Embryonic facial prominence (tissue), 1 donor: ENCODE measurements around the gene AJM1.
"Not testable (repeated sequence)": the region's sequence is repeated elsewhere in the genome, so short reads cannot be mapped to it uniquely, and the experiment has no call there.

ENCODE experiments used
- DNase-seq: peaks from one replicate; pipeline ENCODE4 v3.0.0-alpha.2; 2016; ENCODE audit errors: extremely low spot score

The AJM1 gene

DNA sequence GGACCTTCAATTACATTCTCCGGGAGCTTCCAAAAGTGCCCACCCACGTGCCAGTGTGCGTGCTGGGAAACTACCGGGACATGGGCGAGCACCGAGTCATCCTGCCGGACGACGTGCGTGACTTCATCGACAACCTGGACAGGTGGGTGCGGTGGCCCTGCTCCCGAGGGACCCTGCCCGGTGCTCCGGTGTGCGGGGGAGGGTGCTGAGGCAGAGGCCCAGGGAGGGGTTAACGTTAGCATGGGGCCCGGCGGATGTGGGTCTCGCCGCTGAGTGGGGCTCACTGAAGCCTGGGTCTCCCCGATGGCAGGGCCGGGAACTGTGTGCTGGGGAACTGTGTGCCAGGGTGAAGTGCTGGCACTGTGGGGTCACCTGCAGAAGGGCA lies 10.6 kb upstream of the AJM1 start:
- no peak for DNase-seq

DNA sequence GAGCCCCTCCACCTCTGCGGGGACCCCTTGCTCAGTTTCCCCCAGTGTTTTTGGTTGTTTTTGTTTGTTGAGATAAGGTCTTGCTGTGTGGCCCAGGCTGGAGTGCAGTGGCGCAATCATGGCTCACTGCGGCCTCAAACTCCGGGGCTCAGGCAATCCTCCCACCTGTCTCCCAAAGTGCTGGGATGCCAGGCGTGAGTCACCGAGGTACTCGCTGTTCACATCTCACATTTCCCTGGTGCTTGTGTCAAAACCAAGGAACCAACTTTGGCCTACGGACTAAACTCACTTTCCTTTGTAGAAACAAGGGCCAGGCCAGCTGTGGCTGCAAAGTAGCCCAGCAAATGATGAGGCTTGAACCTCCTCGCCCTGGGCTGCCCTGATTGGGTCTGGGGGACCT lies 9.7 kb upstream of the AJM1 start:
- DNase-seq = no peak

DNA sequence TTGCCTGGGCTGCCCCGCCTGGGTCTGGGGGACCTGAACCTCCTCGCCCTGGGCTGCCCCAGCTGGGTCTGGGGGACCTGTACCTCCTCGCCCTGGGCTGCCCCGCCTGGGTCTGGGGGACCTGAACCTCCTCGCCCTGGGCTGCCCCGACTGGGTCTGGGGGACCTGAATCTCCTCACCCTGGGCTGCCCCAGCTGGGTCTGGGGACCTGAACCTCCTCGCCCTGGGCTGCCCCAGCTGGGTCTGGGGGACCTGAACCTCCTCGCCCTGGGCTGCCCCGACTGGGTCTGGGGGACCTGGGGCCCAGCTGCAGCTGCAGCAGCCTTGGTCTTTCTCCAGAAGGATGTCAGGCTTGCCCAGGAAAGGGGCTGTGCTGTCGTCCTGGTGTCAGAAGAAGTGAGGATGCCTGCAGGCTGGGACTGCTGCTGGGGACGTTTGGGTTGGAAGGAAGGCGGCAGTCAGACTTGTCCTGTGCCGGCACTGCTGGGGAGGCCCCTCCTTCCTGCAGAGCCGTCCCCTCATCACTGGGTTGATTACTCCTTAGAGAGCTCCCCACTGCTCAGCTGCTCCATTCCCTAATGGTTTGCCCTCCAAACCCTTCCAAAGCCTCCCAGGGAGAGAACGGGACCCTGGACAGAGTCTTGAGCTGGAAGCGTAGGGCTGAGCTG lies 8.8 kb upstream of the AJM1 start:
- DNase-seq = not testable (repeated sequence)

DNA sequence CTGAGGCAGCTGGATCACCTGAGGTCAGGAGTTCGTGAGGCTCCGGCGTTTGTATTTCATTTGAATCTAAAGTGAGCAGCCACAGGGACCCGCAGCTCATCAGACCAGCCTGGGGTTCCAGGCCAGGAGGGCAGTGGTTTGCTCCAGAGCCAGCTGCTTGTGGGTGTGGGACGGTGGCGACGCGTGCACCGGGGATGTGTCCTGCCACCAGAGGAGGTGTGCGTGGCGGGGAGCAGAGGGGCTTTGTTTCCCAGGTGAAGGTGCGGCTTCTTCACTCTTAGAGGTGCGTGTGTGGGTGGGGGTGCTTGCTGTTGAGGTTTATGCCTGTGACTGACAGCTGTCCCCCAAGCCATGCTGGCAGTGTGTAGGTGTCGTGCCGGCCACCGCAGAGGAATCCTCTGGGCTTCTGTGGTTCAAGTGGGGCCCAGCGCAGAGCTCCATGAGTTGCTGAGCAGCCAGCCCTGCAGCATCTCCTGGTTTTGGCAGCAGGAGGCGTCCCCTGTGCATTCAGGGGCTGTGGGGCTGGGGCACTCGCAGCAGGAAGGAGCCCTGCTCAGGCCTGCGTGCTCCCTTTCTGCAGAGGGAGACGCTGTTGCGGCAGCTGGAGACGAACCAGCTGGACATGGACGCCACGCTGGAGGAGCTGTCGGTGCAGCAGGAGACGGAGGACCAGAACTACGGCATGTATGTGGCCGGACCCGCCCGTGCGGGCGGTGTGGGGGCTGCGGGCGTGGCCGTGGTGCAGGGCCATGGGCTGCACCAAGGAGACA lies 6.9 kb upstream of the AJM1 start:
- DNase-seq = no peak

DNA sequence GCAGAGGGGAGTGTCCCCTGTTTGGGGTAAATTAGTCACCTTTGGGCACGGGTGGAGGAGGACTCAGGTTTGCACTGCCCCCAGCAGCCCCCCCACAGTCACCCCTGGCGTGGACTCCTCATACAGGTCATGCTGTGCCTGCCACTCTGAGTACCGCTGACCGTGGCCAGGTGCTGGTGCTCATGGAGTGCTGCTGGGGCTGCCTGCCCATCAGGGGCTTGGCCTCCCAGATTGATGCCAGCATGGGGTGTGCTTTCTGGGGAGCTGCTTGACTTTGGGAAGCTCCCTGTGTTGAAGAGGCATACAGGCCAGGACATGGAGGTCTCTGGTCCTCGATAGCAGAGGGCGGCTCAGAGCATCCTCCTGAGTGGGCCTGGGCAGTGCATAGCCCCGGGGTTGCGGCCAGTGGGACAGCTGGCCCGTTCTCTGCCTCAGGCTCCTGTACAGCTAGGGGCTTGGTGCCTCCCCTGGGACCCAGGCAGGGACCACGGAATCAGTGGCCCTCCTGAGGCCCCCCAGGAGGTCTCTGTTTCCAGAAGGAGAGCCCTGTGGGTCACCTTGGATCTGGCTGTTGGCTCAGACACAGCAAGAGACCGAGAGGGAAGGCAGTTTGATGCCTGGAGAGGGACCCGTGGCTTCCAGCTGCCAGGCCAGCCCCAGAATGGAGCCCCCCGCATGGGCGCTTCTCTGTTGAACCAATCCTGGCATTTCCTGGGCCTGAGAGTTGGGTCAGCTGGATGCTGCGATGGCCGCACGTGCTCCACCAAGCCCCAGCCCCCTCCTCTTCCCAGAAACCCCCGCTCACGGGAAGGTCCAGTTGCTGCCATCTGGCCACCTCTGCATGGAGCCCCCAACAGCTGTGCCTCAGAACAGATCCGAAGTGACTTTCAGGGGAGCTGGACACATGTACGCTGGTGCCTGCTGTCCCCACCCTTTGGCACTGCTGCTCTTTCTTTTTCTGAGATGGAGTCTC lies 6.1 kb upstream of the AJM1 start:
- DNase-seq = no peak

DNA sequence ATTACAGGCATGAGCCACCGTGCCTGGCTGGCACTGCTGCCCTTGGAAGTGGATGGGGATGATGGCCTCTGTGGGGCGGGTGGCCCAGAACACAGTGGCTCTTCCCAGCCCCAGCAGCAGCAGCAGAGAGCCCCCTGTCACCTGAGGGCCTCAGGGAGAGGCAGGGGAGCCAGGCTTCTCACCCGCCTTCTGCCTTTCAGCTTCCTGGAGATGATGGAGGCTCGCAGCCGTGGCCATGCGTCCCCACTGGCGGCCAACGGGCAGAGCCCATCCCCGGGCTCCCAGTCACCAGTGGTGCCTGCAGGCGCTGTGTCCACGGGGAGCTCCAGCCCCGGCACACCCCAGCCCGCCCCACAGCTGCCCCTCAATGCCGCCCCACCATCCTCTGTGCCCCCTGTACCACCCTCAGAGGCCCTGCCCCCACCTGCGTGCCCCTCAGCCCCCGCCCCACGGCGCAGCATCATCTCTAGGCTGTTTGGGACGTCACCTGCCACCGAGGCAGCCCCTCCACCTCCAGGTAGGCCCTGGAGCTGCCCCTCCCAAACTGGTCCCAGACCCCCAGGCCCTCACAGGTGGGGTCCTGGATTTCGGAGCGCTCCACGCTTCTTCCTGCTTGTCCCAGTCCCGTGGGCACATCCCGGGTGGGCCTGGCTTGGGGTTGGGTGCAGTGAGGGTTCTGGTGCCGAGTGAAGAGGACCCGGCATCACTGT lies 5.0 kb upstream of the AJM1 start:
- DNase-seq = no peak

DNA sequence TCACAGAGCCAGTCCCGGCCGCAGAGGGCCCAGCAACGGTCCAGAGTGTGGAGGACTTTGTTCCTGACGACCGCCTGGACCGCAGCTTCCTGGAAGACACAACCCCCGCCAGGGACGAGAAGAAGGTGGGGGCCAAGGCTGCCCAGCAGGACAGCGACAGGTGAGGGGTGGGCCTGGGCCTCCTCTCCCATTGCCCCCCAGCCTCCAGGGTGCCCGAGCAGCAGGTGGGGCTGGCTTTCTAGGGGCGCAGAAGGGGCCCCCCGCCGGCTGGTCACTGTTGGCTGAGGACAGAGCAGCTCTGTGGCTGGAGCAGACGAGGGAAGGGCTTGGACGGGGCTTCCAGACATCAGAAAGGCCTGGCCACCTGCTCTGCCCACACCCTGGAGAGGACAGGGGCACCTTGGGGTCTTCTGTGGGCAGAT lies 4.4 kb upstream of the AJM1 start:
- DNase-seq = not testable (repeated sequence)

DNA sequence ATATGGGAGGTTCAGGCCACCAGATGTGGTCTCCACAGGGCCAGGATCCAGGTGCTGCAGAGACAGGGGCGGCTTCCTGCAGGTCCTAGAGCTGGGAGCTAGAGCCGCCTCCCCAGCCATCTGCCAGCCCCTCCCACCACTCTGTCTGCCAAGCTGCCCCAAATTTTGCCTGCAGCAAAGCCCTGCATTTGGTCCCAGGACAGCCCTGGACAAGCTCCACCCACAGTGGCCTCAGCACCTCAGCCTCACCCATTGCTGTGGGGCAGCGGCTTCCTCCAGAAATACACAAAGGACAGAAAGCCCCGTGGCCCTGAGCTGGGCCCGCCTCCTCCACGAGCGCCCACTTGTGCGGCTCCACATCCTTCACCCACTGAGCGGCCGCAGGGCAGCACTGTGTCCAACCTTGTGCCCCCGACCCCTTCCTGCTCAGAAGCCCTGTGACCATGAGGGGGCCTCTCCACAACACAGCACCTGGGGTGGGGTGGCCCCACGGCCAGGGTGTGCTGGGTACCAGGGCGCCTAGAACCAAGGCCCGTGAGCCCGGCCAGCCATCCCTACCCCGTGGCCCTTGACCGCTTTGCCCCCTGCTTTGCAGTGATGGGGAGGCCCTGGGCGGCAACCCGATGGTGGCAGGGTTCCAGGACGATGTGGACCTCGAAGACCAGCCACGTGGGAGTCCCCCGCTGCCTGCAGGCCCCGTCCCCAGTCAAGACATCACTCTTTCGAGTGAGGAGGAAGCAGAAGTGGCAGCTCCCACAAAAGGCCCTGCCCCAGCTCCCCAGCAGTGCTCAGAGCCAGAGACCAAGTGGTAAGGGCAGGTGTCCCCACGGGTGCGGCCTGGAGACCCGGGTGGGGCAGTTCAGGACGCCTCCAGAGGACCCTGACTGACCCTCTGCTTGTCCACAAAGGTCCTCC lies 3.7 kb upstream of the AJM1 start:
- DNase-seq = no peak

DNA sequence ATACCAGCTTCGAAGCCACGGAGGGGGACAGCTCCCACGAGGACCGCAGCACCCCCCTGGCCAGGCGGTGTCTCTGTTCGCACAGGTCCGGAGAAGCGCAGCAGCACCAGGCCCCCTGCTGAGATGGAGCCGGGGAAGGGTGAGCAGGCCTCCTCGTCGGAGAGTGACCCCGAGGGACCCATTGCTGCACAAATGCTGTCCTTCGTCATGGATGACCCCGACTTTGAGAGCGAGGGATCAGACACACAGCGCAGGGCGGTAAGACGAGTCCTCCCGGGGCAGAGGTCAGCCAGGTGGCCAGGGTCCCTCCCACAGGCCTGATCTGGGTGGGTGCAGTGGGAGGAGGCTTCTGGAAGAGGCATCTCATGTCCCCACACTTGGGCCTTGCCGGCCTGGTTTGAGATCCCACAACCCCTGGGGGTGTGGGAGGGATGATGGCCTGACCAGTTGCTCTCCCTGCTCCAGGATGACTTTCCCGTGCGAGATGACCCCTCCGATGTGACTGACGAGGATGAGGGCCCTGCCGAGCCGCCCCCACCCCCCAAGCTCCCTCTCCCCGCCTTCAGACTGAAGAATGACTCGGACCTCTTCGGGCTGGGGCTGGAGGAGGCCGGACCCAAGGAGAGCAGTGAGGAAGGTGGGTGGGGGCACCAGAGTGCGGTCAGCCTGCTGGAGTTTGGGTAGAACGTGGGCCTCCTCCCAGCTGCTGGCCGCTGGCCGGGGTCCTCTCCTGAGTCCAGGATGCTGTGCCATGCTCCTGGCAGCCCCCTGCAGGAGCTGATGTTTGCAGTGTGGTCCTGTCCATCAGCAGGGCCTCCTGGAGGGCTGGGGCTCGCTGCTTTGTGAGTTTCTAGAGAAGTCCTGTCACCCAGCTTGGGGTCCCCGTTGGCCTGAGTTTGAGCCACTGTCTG lies 2.8 kb upstream of the AJM1 start:
- no peak for DNase-seq

DNA sequence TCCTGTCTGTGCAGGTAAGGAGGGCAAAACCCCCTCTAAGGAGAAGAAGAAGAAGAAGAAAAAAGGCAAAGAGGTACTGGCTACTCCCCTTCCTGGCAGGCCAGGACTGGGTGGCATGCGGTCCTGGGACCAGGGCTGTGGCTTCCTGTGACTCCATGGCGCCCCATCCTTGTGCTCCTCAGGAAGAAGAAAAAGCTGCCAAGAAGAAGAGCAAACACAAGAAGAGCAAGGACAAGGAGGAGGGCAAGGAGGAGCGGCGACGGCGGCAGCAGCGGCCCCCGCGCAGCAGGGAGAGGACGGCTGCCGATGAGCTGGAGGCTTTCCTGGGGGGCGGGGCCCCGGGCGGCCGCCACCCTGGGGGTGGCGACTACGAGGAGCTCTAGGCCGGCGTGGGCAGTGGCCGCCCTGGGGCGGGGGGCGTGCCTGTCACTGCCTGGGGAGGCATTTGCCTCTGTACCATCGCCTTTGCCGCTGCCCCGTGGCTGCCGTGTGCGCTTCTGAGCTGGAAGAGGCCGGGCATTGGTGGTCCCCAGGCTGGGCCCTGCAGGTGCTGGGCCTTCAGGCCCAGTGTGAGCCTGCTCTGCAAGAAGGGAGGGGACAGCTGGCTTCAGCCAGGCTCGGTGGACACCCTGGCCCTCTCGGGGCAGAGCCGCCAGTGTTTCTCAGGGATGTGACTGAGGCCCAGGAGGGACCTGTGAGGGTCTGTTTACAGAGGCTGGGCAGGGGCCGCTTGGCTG lies 2.0 kb upstream of the AJM1 start:
- DNase-seq = no peak

DNA sequence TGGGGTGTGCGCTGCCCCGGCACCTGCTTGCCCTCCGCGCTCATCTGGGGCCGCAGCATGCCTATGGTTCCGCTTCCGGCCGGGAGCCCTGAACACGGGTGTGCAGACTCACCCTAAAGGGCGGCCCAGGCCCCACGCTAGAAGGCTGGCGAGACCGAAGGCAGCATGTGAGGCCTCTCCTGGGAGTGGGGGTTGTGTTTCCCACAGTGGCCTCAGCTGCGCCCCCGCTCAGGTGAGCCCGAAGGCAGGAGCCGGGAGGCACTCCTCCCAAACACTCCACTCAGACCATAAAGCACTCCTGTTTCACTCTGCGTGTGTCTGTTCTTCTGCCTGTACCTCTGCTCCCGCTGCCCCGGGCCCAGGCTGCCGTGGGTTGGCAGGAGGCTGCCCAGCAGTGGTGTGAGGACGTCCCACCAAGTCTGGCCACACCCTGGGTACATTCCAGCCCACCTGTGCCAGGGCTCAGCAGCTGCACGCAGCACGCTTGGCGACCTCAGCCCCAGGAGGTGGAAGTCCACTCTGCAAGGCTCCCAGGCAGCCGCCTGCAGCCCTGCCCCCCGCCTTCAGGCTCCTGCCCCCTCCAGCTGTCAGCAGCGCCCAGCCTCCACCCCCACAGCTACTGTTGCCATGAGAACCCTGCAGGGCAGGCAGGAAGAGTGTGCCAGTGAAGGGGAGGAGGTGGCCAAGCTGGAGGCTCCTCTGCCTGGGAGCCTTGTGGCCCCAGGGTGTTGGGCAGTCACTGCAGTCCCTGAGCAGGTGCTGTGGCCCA lies 1.2 kb upstream of the AJM1 start:
- DNase-seq = no peak

DNA sequence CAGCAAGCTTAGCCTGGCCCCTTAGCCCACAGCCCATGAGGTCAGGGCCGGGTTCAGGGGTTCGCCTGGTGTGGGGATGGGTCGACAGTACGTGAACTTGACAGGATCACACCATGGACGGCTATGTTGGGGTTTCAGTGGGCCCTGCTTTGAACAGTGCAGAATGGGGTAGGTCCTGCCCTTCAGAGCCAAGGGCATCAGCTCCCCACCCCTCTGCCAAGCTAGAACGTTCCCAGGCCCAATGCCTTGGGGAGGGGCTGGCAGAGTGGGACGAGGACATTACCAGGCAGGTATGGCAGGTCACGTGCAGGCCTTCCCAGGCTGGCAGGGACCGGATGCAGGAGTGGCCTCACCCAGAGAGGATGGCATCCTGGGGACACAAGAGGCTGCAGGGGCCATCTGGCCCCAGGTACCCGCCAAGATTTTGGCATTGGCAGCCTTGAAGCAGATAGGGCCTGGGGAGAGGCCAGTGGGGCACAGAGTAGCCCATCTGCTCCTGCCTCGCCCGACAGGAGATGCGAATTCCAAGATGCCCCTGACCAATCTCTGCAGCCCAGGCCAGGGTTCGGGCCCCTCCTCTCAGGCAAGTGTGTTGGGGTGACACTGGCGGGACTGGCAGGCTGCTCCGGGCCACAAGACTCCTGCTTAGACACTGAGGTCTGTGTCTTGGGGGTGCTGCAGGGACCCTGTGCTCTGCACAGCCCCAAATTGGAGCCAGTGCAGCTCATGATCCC lies 465 bp upstream of the AJM1 start:
- DNase-seq = not testable (repeated sequence)

DNA sequence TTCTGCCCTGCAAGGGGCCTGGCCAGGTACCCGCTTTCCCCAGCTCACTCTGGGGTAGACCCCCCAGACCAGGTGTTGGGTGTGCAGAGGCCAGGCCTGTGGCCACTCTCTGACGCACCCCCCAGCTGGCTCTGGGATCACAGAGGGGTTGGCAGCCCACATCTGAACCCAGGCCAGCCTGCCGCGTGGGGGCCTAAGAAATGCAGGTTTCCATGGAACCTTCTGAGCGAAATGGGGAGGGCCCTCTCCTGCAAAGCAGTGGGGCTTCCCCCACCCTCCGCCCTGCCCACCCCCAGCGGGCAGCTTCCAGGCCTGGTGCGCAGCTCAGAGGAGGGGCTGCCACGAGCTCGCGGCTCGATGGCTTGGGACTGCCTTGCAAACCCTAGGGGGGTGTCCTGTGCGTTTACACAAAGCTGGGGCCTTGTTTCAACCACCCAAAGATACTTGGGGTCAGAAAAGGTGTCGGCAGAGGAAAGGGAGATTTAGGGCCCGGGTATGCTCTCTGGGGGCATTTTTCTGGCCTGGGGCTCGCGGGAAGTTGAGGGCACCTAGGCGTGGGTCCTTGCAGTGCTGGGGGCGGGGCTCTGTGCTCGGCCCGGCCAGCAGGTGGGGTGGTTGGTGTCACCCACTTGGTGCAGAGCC lies 1.0 kb downstream of the AJM1 start:
- DNase-seq = not testable (repeated sequence)

DNA sequence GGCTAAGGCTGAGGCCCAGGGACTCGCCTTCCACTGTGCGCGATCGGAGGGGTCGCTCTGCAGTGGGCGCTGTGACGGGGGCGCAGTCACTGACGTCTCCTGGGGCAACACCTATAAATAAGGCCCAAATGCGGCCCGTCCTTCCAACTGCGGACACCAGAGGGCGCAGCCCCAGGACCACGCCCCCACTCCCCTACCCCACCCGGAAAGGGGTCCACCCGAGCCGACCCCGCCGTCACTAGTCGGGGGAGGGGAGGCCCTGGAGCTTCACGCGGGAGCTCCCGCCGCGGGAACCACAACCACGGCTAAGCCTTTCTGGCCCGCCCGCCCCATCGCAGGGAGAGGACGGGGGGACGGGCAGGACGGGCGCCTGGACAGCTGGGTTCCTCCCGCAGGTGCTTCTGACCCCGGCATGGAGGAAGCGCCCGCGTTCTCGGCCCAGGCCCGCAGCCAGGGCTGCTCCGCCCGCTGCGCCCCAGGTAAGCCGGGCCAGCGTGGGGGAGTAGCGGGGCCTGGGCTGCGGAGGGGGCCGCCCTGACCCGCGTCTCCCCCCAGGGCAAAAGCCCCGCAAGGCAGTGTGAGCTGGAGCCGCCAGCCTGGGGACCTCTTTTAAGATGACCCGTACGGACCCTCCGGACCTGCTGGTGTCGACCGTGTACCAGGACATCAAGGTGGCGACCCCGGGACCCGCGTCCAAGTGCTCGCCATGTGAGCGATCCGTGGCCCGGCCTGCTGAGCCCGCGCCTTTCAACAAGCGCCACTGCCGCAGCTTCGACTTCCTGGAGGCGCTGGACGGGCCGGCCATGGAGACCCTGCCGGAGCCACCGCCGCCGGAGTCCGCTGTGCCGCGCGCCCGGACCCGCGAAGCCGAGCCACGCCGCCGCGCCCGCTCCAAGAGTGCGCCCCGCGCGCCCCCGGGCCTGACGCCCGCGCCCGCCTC lies 1.8 kb downstream of the AJM1 start:
- DNase-seq = not testable (repeated sequence)

DNA sequence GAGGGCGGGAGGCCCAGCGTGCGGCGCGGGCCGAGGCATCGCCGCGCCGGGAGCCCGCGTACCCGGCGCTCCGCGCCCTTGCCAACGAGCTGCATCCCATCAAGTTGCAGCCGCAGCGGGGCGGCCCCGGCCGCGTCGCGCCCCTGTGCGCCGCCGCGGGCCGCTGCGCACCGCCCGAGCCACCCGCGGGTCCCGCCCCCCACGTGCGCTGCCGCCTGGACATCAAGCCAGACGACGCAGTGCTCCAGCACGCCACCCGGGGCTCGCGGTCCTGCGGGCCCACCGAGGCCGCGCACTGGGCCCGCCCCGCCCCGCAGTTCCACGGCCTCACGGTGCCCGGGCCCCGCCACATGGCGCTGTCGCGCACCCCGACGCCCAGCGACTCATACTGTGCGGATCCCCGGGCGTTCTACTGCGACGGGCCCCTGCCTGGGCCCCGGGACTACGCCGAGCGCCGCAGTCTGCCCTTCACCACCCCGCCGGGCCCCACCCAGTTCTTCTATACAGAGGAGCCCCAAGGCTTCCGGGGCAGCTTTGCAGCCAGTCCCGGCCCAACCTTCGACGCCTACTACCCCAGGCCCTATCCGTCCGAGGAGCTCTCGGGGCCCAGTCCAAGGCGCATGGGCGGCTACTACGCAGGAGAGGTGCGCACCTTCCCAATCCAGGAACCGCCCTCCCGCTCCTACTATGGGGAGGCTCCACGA lies 2.6 kb downstream of the AJM1 start:
- DNase-seq = no peak
